ENCODE measurements around the gene MRPS14.
A peak's percentile ranks its signal among the peaks of the same experiment; 100 is the strongest.

DNA sequence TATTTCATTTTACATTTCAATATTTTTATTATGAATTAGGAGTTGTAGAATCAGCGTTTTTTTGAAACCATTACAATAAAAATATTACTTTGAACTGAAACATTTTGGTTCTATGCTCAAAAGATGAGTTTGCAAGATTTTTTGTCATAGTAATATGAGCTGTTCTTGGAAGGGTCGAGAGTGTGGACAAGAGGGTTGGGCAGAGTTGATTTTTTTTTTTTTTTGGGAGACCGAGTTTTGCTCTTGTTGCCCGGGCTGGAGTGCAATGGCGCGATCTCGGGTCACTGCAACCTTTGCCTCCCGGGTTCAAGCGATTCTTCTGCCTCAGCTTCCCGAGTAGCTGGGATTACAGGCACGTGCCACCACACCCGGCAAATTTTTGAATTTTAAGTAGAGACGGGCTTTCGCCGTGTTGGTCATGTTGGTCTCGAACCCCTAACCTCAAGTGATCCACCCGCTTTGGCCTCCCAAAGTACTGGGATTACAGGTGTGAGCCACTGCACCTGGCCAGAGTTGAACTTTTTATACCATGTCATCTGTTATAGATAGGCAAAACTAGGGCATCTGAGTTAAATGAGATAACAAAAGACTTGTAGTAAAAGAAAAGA is 20.2 kb downstream of the MRPS14 start:
- TF ChIP-seq SP1 (IDR thresholded peaks at IDR 0.05), result no peak
- TF ChIP-seq HDGF (IDR thresholded peaks at IDR 0.05; ENCODE audit: borderline replicate concordance), result no peak
- TF ChIP-seq BHLHE40 (IDR thresholded peaks at IDR 0.05; ENCODE audit: borderline replicate concordance), result no peak
- TF ChIP-seq CTBP1 (IDR thresholded peaks at IDR 0.05; ENCODE audit: borderline replicate concordance), result no peak
- TF ChIP-seq LEF1 (IDR thresholded peaks at IDR 0.05; ENCODE audit: borderline replicate concordance), result no peak
- no peak for TF ChIP-seq FOXM1 (IDR thresholded peaks at IDR 0.05; ENCODE audit: borderline replicate concordance)
- TF ChIP-seq FOXK2 (IDR thresholded peaks at IDR 0.05), result no peak
- peak; percentile 65; the same call in 1 of the 2 replicates for TF ChIP-seq ZNF384 (IDR thresholded peaks at IDR 0.05)
- no peak for TF ChIP-seq ELF4 (IDR thresholded peaks at IDR 0.05)
- TF ChIP-seq, protein P1, sequence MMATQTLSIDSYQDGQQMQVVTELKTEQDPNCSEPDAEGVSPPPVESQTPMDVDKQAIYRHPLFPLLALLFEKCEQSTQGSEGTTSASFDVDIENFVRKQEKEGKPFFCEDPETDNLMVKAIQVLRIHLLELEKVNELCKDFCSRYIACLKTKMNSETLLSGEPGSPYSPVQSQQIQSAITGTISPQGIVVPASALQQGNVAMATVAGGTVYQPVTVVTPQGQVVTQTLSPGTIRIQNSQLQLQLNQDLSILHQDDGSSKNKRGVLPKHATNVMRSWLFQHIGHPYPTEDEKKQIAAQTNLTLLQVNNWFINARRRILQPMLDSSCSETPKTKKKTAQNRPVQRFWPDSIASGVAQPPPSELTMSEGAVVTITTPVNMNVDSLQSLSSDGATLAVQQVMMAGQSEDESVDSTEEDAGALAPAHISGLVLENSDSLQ (IDR thresholded peaks at IDR 0.05), result no peak
- no peak for TF ChIP-seq SUZ12 (IDR thresholded peaks at IDR 0.05)
- TF ChIP-seq NFRKB (IDR thresholded peaks at IDR 0.05), result no peak

Measured in HEK293T (cell line).